Esophagus (tissue), 2 donors: ENCODE measurements around the gene HAUS6. TPM values are rescaled to one million over a fixed set of nuclear protein-coding genes. Genes with fewer than 3 reads are reported as not detected.
"Not testable (repeated sequence)": the region's sequence is repeated elsewhere in the genome, so short reads cannot be mapped to it uniquely, and the experiment has no call there.

Experiments
- H3K27ac ChIP-seq, 2 donors: one replicate each; pipeline ENCODE4 v1.5.1; 2013; ENCODE audit warnings: low read depth in 2 of 2, mild to moderate bottlenecking in 2 of 2, inconsistent platforms in 1 of 2, low read length in 1 of 2, moderate library complexity in 1 of 2
- H3K27me3 ChIP-seq, 2 donors: one replicate each; pipeline ENCODE4 v1.6.1; 2013; ENCODE audit warnings: low read length in 2 of 2, control low read depth in 1 of 2, mild to moderate bottlenecking in 1 of 2; ENCODE audit not compliant: insufficient read depth in 2 of 2, control insufficient read depth in 1 of 2
- H3K36me3 ChIP-seq, 2 donors: one replicate each; pipeline ENCODE4 v1.6.1; 2013; ENCODE audit warnings: low read length in 1 of 2; ENCODE audit not compliant: control insufficient read depth in 2 of 2, insufficient read depth in 2 of 2
- H3K4me1 ChIP-seq, 2 donors: one replicate each; pipeline ENCODE4 v1.6.1; 2013; ENCODE audit warnings: low read length in 1 of 2; ENCODE audit not compliant: control insufficient read depth in 2 of 2, insufficient read depth in 2 of 2
- H3K4me3 ChIP-seq, 2 donors: one replicate each; pipeline ENCODE4 v1.5.1; 2013; ENCODE audit warnings: low read length in 2 of 2, mild to moderate bottlenecking in 2 of 2, low read depth in 1 of 2, moderate library complexity in 1 of 2
- H3K9me3 ChIP-seq, 2 donors: one replicate each; pipeline ENCODE4 v1.6.1; 2013; ENCODE audit warnings: mild to moderate bottlenecking in 2 of 2, low read depth in 1 of 2, low read length in 1 of 2, moderate library complexity in 1 of 2; ENCODE audit not compliant: control insufficient read depth in 2 of 2, insufficient read depth in 1 of 2
- WGBS, 2 donors: extraction: QIAGEN DNeasy Blood & Tissue Kit; methylation state at CpG; one replicate each; pipeline ENCODE4 v1.1.7; 2013; 5-methylcytosine and 5-hydroxymethylcytosine counted together
- polyA plus RNA-seq, 2 donors: library from polyadenylated mRNA; stranded (reverse); fragments of 200-250 nt; gene quantifications; one replicate each; pipeline ENCODE4 v1.2.3, GENCODE V29; 2013
- donor health status: healthy with polysubstance abuse.
- donor health status: Bipolar disorder and iron deficiency.

HAUS6 gene
- polyA plus RNA-seq, 2 donors = 2.7 TPM

GRCh38 chr9:19022206-19022605 is 80.5 kb downstream of the HAUS6 start:
- H3K4me3 ChIP-seq = no peak overlapping the region
- WGBS, 2 donors = 80 to 93% methylated on average over 2 of the region's 2 CpGs
- no peaks in the 10 kb centered on the region for H3K9me3 ChIP-seq
- no peaks in the 10 kb centered on the region for H3K36me3 ChIP-seq
- H3K4me1 ChIP-seq = no peaks in the 10 kb centered on the region
- H3K27me3 ChIP-seq = no peaks in the 10 kb centered on the region
- no peak overlapping the region for H3K27ac ChIP-seq

DNA sequence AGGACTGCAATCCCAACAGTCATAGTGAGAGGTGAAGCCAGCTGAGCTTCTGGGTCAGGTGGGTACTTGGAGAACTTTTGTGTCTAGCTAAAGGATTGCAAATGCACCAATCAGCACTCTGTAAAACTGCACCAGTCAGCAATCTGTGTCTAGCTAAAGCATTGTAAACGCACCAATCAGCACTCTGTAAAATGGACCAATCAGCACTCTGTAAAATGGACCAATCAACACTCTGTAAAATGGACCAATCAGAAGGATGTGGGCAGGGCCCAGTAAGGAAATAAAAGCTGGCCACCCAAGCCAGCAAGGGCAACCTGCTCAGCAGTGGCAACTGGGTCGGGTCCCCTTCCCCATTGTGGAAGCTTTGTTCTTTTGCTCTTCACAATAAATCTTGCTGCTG is 81.1 kb downstream of the HAUS6 start:
- H3K9me3 ChIP-seq, H3K27ac ChIP-seq, H3K36me3 ChIP-seq, H3K4me1 ChIP-seq, H3K27me3 ChIP-seq, H3K4me3 ChIP-seq: not testable (repeated sequence)
- WGBS, 2 donors = 87 to 92% methylated on average over 2 of the region's 2 CpGs

DNA sequence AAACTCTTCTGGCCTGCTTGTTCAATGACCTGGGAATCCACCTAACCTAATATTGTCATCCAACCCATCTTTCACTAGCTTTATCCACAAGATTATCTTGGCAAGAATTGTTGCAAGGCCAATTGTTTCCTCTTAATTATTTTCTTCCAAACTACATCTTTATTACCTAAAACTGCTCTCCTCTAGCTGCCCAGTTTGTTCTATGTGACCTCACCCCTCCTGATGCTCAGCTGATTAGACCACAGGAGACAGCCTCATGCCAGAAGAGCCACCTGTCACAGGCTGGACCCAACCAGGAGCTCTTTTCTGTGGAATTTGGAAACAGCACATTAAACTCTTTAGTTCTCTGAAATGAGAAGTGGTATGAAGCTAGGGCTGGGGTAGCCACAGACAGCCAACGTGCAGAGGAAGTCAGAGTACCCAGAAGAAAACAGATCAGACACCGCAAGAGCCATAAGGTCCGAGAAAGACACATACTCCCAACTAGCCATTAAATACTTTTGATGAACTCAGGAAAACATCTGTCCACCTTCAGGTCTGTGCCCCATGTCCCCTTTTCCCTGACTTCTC is 81.7 kb downstream of the HAUS6 start:
- 78 to 89% methylated on average over 3 of the region's 3 CpGs for WGBS, 2 donors
- Histone ChIP-seq H3K27ac (no peak overlapping the region), H3K27me3 (no peaks in the 10 kb centered on the region), H3K4me3 (no peak overlapping the region), H3K36me3 (no peaks in the 10 kb centered on the region), H3K4me1 (no peaks in the 10 kb centered on the region), H3K9me3 (no peaks in the 10 kb centered on the region)

DNA sequence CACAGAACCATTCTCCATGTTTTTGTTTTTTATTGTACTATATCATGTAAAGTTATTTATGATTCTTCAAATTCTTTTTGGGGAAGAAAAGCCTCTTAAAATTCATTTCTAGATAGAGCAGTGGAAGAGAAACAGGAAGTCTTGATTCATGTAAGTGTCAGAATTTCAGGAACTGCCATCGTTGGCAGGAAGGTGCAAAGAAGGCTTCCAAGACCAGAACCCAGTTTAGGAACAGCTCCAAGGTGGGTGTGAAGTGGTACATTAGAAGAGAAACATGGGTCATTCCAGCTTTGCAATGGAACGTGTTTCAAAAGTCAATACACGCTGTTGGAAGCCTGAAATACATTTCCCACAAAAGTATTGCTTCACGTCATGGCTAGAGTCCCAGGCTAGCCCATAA is 84.5 kb downstream of the HAUS6 start:
- WGBS, 2 donors = 59 to 61% methylated on average over 4 of the region's 4 CpGs
- Histone ChIP-seq H3K36me3 (no peaks in the 10 kb centered on the region), H3K9me3 (no peaks in the 10 kb centered on the region), H3K4me1 (no peaks in the 10 kb centered on the region), H3K4me3 (no peak overlapping the region), H3K27me3 (no peaks in the 10 kb centered on the region), H3K27ac (no peak overlapping the region)

GRCh38 chr9:19009391-19009965 is 93.2 kb downstream of the HAUS6 start:
- H3K9me3 ChIP-seq = no peaks in the 10 kb centered on the region
- no peaks in the 10 kb centered on the region for H3K27me3 ChIP-seq
- 74 to 81% methylated on average over 5 of the region's 5 CpGs for WGBS, 2 donors
- no peak overlapping the region for H3K4me3 ChIP-seq
- no peaks in the 10 kb centered on the region for H3K4me1 ChIP-seq
- H3K27ac ChIP-seq = no peak overlapping the region
- H3K36me3 ChIP-seq = no peaks in the 10 kb centered on the region

Other genes with a start within 250 kb of the HAUS6 start
- under 1 TPM in 1 of 2 donors, not detected in 1; 0.02 TPM for gene SAXO1, start 69.7 kb downstream of the HAUS6 start, polyA plus RNA-seq
- 10 to 100 TPM; 22.5 to 73.6 TPM for gene RRAGA, start 53.5 kb downstream of the HAUS6 start, polyA plus RNA-seq
- gene PLIN2, start 24.6 kb upstream of the HAUS6 start, polyA plus RNA-seq = 10 to 100 TPM in 1 of 2 donors, 1 to 10 TPM in 1; 8.6 to 14.7 TPM
- gene DENND4C, start 127.8 kb upstream of the HAUS6 start, polyA plus RNA-seq = 1 to 10 TPM; 6.8 to 9.1 TPM